HG02610 (cell line): ENCODE results near the gene WDR47.
A peak's percentile ranks its signal among the peaks of the same experiment; 100 is the strongest.
"Not testable (repeated sequence)": the region's sequence is repeated elsewhere in the genome, so short reads cannot be mapped to it uniquely, and the experiment has no call there.

Source experiments
- ATAC-seq: cut with Tn5 transposase; IDR thresholded peaks from one replicate; pipeline ENCODE4 v1.9.1; 2021; ENCODE audit warnings: mild to moderate bottlenecking, moderate library complexity; ENCODE audit not compliant: unreplicated experiment

Gene WDR47

GRCh38 chr1:109056064-109056463 lies 14.2 kb upstream of the WDR47 start:
- no peak for ATAC-seq

GRCh38 chr1:109052145-109052544 lies 10.2 kb upstream of the WDR47 start:
- not testable (repeated sequence) for ATAC-seq

DNA sequence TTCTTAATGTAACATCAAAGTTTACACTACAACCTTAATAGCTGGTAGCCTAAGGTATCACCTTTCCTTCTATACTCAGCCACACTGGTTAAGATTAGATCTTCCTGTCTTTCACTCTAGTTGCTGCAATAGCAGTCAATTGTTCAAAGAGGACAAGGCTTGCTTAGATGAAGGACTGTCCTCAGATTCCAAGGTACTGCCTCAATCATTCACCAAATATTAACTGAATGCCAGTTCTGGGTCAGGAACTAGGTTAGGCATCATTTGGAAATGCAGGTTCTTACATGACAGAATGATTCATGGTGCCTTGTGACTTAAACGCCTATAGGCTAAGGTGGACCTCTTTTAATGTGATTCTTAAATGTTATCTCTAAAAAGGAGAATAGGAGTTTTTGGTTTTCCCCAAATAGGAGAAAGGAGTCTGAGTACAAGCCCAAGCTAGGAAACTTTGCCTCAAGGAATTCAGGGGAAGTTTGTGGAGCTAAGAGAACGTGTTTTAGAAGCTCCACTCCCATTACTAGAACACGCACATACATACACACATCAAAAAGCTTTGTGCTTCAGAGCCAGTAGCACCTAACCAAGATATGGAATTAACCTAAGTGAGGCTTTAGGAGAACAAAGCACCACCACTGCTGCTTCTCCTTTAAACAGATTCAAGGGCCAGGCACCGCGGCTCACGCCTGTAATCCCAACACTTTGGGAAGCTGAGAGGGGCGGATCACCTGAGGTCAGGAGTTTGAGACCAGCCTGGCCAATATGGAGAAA lies 8.5 kb upstream of the WDR47 start:
- no peak for ATAC-seq

DNA sequence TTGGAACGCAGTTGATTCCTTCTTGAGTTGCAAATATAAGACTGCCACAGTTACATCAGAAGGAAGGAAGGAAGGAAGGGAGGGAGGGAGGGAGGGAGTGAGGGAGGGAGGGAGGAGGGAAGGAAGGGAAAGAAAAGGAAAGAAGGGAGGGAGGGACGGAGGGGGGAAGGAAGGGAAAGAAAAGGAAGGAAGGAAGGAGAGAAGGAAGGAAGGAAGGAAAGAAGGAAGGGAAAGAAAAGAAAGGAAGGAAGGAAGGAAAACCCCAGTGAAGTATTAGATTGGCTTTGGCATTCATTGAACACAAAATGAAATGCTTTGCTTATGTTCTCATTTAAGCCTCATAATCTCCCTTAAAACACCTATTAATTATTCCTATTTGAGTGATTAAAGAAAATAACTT lies 6.4 kb upstream of the WDR47 start:
- no peak for ATAC-seq

- ATAC-seq = no peak
Measured at GRCh38 chr1:109047339-109047738, 5.4 kb upstream of the WDR47 start.

DNA sequence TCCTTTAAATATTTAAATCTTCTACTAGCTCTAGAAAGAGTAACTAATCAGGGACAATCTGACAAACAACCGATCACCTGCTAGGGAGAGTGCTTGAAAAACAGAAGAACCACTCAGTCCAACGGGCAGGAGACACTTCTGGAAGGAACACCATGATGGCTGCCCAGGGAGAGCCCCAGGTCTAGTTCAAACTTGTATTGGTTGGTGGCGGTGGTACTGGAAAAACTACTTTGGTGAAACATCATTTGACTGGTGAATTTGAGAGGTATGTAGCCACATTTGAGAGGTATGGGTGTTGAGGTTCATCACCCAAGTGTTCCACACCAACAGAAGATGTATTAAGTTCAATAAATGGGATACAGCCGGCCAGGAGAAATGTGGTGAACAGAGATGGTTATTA lies 4.8 kb upstream of the WDR47 start:
- no peak for ATAC-seq

DNA sequence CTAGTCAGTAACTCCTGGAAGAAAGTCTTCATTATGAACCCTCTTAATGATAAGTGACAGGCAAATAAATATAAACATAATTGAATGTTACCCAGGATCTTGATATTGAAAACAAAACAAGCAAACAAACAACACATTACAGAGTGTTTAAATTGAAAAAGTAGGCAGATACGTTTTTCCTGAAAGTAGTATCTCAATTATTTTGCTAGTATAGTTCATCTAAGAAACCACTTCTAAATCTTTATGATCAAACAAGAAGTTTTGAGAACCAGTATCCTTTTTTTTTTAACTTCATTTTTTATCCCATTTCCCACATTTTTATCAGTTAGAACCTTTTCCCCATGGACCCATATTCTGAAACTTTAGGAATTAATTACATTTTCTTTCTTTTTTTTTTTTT lies 3.7 kb upstream of the WDR47 start:
- no peak for ATAC-seq

- ATAC-seq = peak; percentile 15
Measured at GRCh38 chr1:109040989-109041620, 797 bp downstream of the WDR47 start.

GRCh38 chr1:109040627-109040988 lies 1.3 kb downstream of the WDR47 start:
- no peak for ATAC-seq

GRCh38 chr1:109034382-109034781 lies 7.5 kb downstream of the WDR47 start:
- no peak for ATAC-seq

DNA sequence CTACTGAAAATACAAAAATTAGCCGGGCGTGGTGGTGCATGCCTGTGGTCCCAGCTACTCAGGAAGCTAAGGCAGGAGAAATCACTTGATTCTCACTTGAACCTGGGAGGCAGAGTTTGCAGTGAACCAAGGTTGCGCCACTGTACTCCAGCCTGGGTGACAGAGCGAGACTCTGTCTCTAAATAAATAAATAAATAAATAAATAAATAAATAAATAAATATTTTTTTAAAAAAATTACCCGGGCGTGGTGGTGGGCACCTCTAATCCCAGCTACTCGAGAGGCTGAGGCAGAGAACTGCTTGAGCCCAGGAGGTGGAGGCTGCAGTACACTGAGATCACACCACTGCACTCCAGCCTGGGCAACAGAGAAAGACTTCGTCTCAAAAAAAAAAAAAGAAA lies 12.4 kb downstream of the WDR47 start:
- not testable (repeated sequence) for ATAC-seq

DNA sequence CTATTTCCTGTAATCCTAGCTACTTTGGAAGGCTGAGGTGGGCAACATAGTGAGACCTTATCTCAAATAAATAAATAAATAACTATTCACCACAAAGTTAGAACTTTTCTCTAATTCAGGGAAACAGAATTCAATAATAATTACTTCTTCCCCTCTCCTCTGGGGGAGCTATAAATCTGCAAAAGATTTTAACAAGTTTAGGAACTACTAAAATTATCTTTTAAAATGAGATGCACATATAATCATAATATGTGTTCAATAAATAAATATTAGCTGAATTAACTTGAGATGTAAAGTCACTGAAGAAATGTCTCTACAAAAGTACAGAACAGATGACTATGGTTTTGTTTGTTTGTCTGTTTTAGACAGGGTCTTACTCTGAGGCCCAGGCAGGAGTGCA lies 14.1 kb downstream of the WDR47 start:
- no peak for ATAC-seq

GRCh38 chr1:109025694-109026093 lies 16.2 kb downstream of the WDR47 start:
- no peak for ATAC-seq

DNA sequence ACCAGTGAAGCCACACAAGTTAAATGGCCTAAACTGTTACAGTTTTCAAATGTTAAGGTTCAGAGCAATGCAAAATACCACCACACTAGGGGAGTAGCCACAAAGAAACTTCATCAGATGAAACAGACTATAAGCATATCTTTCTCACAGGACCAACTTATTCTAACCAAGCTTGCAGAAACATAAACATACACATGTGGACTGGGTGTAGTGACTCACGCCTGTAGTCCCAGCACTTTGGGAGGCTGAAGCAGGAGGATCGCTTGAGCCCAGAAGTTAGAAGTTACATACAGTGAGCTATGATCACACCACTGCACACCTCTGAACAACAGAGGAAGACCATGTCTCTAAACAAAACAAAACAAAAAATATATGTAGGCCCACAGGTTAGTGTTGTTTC lies 17.3 kb downstream of the WDR47 start:
- ATAC-seq = no peak

GRCh38 chr1:109020693-109021257 lies 21.1 kb downstream of the WDR47 start:
- no peak for ATAC-seq

- not testable (repeated sequence) for ATAC-seq
Measured at GRCh38 chr1:109017719-109018118, 24.2 kb downstream of the WDR47 start.

- no peak for ATAC-seq
Measured at GRCh38 chr1:109017134-109017533, 24.8 kb downstream of the WDR47 start.

DNA sequence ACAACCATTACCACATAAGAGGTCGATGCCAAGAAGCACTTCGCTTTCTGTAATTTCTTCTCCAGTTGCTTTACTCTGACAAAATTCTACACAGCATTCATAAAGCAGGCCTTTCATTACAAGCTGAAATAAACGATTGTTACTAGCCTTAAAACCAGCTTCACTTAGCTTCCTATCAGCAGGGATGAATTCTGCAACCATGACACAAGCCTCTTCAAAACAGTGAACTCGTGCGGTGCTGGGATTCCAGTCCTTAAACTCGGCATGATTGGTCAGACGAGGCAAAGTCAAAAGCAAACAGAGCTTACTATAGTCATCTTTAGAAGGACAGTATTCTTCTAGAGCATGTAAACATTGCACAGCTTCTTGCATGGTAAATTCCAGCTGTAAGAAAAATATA lies 30.6 kb downstream of the WDR47 start:
- no peak for ATAC-seq

DNA sequence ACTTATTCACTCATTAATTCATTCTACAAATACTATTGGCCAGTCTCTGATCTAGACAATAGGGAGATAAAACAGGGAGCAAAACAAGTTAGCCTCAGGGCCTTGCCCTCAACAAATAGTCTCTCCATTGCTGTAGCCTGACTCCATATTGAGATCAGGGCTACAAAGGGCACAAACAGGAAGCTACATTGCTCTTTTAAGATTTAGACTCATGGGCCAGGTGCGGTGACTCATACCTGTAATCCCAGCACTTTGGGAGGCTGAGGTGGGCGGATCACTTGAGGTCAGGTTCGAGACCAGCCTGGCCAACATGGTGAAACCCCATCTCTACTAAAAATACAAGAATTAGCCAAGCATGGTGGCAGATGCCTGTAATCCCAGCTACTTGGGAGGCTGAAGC lies 45.3 kb downstream of the WDR47 start:
- ATAC-seq = peak; percentile 57

- no peak for ATAC-seq
Measured at GRCh38 chr1:108983114-108983513, 58.8 kb downstream of the WDR47 start.

GRCh38 chr1:108976658-108977057 lies 65.2 kb downstream of the WDR47 start:
- no peak for ATAC-seq

GRCh38 chr1:108972951-108973350 lies 69.0 kb downstream of the WDR47 start:
- ATAC-seq = no peak
